Activated naive CD4-positive, alpha-beta T cell treated with anti-CD3 and anti-CD28 coated beads, Interleukin-2, amount 50 U/mL, for 72 hours (primary cell): Measurements from ENCODE around the gene HERC2. TPM values are rescaled to one million over a fixed set of nuclear protein-coding genes. Genes with fewer than 3 reads are reported as not detected.

Source experiments
- total RNA-seq, 2 donors: library from RNA; stranded (reverse); gene quantifications; one replicate each; pipeline ENCODE4 v1.2.3, GENCODE V29; 2022

The HERC2 gene
- total RNA-seq, 2 donors from 2014 or later, result 27.5 to 36.4 TPM

Other genes starting within 250 kb of the HERC2 start
- gene OCA2, start 222.9 kb downstream of the HERC2 start, total RNA-seq, result not detected
- gene GOLGA6L24, start 35.9 kb upstream of the HERC2 start, total RNA-seq, result not detected
- not detected for gene GOLGA8F, start 56.5 kb upstream of the HERC2 start, total RNA-seq
- not detected for gene GOLGA8G, start 210.8 kb upstream of the HERC2 start, total RNA-seq
- not detected for gene GOLGA6L25, start 231.4 kb upstream of the HERC2 start, total RNA-seq